Osteoblast (primary cell): ENCODE measurements around the gene SHC2. TPM values are rescaled to one million over a fixed set of nuclear protein-coding genes. Genes with fewer than 3 reads are reported as not detected.

Experiments used
- DNase-seq: peaks from one replicate; pipeline ENCODE4 v3.0.0; 2011; ENCODE audit warnings: low spot score, mixed read lengths; ENCODE audit not compliant: insufficient read length; ENCODE audit errors: missing footprints
- H2AFZ ChIP-seq: 2 replicates; pipeline ENCODE4 v1.6.0; 2011; ENCODE audit warnings: mild to moderate bottlenecking, low read length
- H3K27ac ChIP-seq: 2 replicates; pipeline ENCODE4 v1.5.1; 2011; ENCODE audit warnings: mild to moderate bottlenecking, low read depth, low read length, moderate library complexity
- H3K27me3 ChIP-seq: 2 replicates; pipeline ENCODE4 v1.6.0; 2012; ENCODE audit warnings: mild to moderate bottlenecking, control low read depth, inconsistent platforms, low read length, moderate library complexity; ENCODE audit not compliant: insufficient read depth
- H3K36me3 ChIP-seq: 2 replicates; pipeline ENCODE4 v1.5.1; 2011; ENCODE audit warnings: mild to moderate bottlenecking, low read length, control low read depth, moderate library complexity; ENCODE audit not compliant: insufficient read depth
- H3K4me1 ChIP-seq: 2 replicates; pipeline ENCODE4 v1.5.1; 2011; ENCODE audit warnings: mild to moderate bottlenecking, low read length, control low read depth, moderate library complexity; ENCODE audit not compliant: insufficient read depth
- H3K4me2 ChIP-seq: 2 replicates; pipeline ENCODE4 v1.6.0; 2011; ENCODE audit warnings: mild to moderate bottlenecking, low read length; ENCODE audit not compliant: insufficient read depth
- H3K4me3 ChIP-seq: fragments of 200-600 bp; sonication (generic); 3 replicates; pipeline ENCODE4 v1.5.1; 2012; ENCODE audit warnings: mild to moderate bottlenecking, low read length, inconsistent platforms; ENCODE audit not compliant: insufficient read depth
- H3K79me2 ChIP-seq: 2 replicates; pipeline ENCODE4 v1.6.0; 2012; ENCODE audit warnings: mild to moderate bottlenecking, low read length, control low read depth, inconsistent platforms; ENCODE audit not compliant: insufficient read depth
- H3K9me3 ChIP-seq: 2 replicates; pipeline ENCODE4 v1.5.1; 2011; ENCODE audit warnings: low read depth, low read length, control low read depth
- H4K20me1 ChIP-seq: 2 replicates; pipeline ENCODE4 v1.6.0; 2012; ENCODE audit warnings: mild to moderate bottlenecking, low read length, control low read depth; ENCODE audit not compliant: insufficient read depth
- total RNA-seq: library from RNA; depleted of rRNA; stranded (reverse); fragments of >200 nt; gene quantifications from 2 replicates; pipeline ENCODE4 v1.2.3, GENCODE V29; 2012
- TF ChIP-seq, protein P1 (sequence below): IDR thresholded peaks from 2 replicates; pipeline ENCODE4 v1.5.1; 2011; ENCODE audit warnings: mild to moderate bottlenecking, low read depth, low read length, moderate library complexity; ENCODE audit errors: extremely low read depth

Gene SHC2
- total RNA-seq, 1 donor = 0.36 TPM

GRCh38 chr19:495081-495401 is 34.2 kb upstream of the SHC2 start:
- Histone ChIP-seq H3K9me3 (no peaks in the 10 kb centered on the region), H3K79me2 (no peaks in the 10 kb centered on the region), H4K20me1 (no peaks in the 10 kb centered on the region), H3K4me3 (no peak overlapping the region), H3K27me3 (peaks cover 19% of the 10 kb centered on the region), H3K4me1 (peaks cover under 1% of the 10 kb centered on the region), H3K4me2 (no peak overlapping the region), H3K36me3 (no peaks in the 10 kb centered on the region), H3K27ac (no peak overlapping the region), H2AFZ (no peak overlapping the region)
- TF ChIP-seq, protein P1, sequence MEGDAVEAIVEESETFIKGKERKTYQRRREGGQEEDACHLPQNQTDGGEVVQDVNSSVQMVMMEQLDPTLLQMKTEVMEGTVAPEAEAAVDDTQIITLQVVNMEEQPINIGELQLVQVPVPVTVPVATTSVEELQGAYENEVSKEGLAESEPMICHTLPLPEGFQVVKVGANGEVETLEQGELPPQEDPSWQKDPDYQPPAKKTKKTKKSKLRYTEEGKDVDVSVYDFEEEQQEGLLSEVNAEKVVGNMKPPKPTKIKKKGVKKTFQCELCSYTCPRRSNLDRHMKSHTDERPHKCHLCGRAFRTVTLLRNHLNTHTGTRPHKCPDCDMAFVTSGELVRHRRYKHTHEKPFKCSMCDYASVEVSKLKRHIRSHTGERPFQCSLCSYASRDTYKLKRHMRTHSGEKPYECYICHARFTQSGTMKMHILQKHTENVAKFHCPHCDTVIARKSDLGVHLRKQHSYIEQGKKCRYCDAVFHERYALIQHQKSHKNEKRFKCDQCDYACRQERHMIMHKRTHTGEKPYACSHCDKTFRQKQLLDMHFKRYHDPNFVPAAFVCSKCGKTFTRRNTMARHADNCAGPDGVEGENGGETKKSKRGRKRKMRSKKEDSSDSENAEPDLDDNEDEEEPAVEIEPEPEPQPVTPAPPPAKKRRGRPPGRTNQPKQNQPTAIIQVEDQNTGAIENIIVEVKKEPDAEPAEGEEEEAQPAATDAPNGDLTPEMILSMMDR = no peak
- DNase-seq = no peak

DNA sequence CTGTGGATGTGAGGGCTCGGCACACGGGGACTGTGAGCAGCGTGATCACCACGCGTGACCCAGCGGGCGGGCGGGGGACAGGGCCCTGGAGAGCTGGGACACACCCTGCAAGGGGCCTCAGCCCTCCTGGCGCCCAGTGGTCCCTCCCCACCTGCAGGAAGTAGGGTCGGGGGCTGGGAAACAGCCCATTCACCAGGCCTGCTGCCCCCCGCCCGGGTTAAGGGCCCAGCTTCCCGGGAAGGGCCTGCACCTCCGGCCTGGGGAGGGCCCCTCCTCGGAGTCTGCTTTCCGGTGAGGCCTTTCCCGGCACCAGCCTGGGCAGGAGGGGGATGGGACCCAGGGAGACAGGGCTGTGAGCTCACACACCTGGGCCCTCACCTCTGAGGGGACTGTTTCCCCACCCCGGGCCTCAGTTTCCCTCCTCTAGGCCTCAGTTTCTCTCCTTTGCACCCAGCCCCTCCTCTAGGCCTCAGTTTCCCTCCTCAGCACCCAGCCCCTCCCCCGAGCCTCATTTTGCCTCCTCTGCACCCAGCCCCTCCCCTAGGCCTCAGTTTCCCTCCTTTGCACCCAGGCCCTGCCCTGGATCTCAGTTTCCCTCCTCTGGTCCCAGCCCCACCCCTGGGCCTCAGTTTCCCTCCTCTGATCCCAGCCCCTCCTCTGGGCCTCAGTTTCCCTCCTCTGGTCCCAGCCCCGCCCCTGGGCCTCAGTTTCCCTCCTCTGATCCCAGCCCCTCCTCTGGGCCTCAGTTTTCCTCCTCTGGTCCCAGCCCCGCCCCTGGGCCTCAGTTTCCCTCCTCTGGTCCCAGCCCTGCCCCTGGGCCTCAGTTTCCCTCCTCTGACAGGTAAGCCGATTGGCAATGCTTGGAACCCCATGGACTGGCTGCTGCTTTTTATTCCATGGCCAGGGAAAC is 33.6 kb upstream of the SHC2 start:
- peak; percentile 89 for DNase-seq
- no peaks in the 10 kb centered on the region for H3K36me3 ChIP-seq
- H4K20me1 ChIP-seq = no peaks in the 10 kb centered on the region
- no peak overlapping the region for H3K27ac ChIP-seq
- no peaks in the 10 kb centered on the region for H3K79me2 ChIP-seq
- TF ChIP-seq, protein P1 = no peak
- H3K4me2 ChIP-seq = no peak overlapping the region
- H3K4me1 ChIP-seq = peaks cover 6% of the 10 kb centered on the region
- peaks cover 16% of the 10 kb centered on the region for H3K27me3 ChIP-seq
- H2AFZ ChIP-seq = no peak overlapping the region
- H3K9me3 ChIP-seq = no peaks in the 10 kb centered on the region
- no peak overlapping the region for H3K4me3 ChIP-seq

DNA sequence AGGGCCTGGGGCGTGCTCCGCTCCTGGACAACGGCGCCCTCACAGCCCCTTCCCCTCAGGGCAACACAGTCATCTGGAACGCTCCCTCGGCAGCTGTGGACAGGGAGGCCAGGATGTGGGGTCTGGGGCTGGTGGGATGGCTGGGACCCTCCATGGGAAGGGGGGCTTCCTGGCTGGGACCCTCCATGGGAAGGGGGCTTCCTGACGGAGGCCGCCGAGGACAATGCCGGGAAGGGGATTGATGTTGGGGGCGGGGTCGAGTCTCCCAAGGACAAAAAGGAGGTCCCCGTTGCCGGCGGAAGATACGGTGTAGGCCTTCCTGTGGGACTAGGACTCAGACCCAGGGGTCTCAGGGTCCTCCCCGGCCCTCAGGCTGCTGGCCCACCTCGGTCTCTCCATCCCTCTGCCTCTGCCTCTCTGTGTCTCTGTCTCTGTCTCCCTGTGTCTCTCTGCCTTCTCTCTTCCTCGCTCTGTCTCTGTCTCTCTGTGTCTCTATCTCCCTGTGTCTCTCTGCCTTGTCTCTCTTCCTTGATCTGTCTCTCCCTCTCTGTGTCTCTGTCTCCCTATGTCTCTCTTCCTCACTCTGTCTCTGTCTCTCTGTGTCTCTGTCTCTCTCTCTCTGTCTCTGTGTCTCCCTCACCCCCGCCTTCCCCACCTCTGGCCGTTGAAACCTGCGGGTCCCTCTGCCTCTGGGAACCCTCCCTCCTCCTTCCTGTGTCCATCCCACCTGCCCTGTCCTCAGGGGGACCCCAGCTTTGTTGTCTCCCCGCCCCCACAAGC is 32.7 kb upstream of the SHC2 start:
- no peak overlapping the region for H2AFZ ChIP-seq
- H3K9me3 ChIP-seq = no peaks in the 10 kb centered on the region
- no peak overlapping the region for H3K4me2 ChIP-seq
- H3K4me3 ChIP-seq = no peak overlapping the region
- H3K36me3 ChIP-seq = no peaks in the 10 kb centered on the region
- TF ChIP-seq, protein P1 = no peak
- peaks cover 6% of the 10 kb centered on the region for H3K4me1 ChIP-seq
- DNase-seq = peak; percentile 81
- H4K20me1 ChIP-seq = no peaks in the 10 kb centered on the region
- no peak overlapping the region for H3K27ac ChIP-seq
- no peaks in the 10 kb centered on the region for H3K79me2 ChIP-seq
- H3K27me3 ChIP-seq = peaks cover 9% of the 10 kb centered on the region

GRCh38 chr19:492091-492531 is 31.3 kb upstream of the SHC2 start:
- H2AFZ ChIP-seq = no peak overlapping the region
- no peak overlapping the region for H3K27ac ChIP-seq
- peak; percentile 80 for DNase-seq
- H3K4me1 ChIP-seq = peaks cover 6% of the 10 kb centered on the region
- no peak overlapping the region for H3K4me2 ChIP-seq
- H3K4me3 ChIP-seq = no peak overlapping the region
- H3K9me3 ChIP-seq = no peaks in the 10 kb centered on the region
- H4K20me1 ChIP-seq = no peaks in the 10 kb centered on the region
- H3K27me3 ChIP-seq = no peaks in the 10 kb centered on the region
- TF ChIP-seq, protein P1 = no peak
- H3K36me3 ChIP-seq = no peaks in the 10 kb centered on the region
- no peaks in the 10 kb centered on the region for H3K79me2 ChIP-seq
